Cardiac muscle cell (in vitro differentiated cells and primary cell): ENCODE data around the gene SHISA9. TPM values are rescaled to one million over a fixed set of nuclear protein-coding genes. Genes with fewer than 3 reads are reported as not detected.

Experiments used
- DNase-seq, 2 donors: peaks; one replicate each; pipeline versions ENCODE4 v3.0.0 to v3.0.0-alpha.2; 2010 to 2017; ENCODE audit warnings: low read depth in 1 of 2, low spot score in 1 of 2
- H3K27ac ChIP-seq: fragments of 200-600 bp; sonication (generic); 2 replicates; pipeline ENCODE4 v1.5.1; 2016
- H3K27me3 ChIP-seq: fragments of 200-600 bp; sonication (generic); 2 replicates; pipeline ENCODE4 v1.6.0; 2016; ENCODE audit warnings: control low read depth
- H3K36me3 ChIP-seq: fragments of 200-600 bp; sonication (generic); 2 replicates; pipeline ENCODE4 v1.5.1; 2016; ENCODE audit warnings: control low read depth
- H3K4me1 ChIP-seq: fragments of 200-600 bp; sonication (generic); 2 replicates; pipeline ENCODE4 v1.8.1; 2017; ENCODE audit warnings: low read depth, mild to moderate bottlenecking, mixed run types
- H3K4me3 ChIP-seq: fragments of 200-600 bp; sonication (generic); 2 replicates; pipeline ENCODE4 v1.5.1; 2016; ENCODE audit warnings: mild to moderate bottlenecking
- H3K9me3 ChIP-seq: fragments of 200-600 bp; sonication (generic); 2 replicates; pipeline ENCODE4 v1.5.1; 2017; ENCODE audit warnings: low read depth, mild to moderate bottlenecking, control low read depth
- polyA plus RNA-seq: library from polyadenylated mRNA; unstranded; fragments of >200 nt; fragmentation: Nextera tagmentation; extraction: Ambion mirVana; gene quantifications from 2 replicates; pipeline ENCODE4 v1.2.1, GENCODE V29; 2016
- total RNA-seq: library from RNA; depleted of rRNA; stranded (reverse); fragments of >200 nt; gene quantifications from 2 replicates; pipeline ENCODE4 v1.2.3, GENCODE V29; 2016
- TF ChIP-seq, protein P1 (sequence below): IDR thresholded peaks from 2 replicates; pipeline ENCODE4 v1.5.1; 2012; ENCODE audit warnings: low read depth, mild to moderate bottlenecking, low read length

Gene SHISA9
- total and polyA plus RNA-seq, 2 experiments from 2014 or later = 0.03 TPM; not detected in 1

DNA sequence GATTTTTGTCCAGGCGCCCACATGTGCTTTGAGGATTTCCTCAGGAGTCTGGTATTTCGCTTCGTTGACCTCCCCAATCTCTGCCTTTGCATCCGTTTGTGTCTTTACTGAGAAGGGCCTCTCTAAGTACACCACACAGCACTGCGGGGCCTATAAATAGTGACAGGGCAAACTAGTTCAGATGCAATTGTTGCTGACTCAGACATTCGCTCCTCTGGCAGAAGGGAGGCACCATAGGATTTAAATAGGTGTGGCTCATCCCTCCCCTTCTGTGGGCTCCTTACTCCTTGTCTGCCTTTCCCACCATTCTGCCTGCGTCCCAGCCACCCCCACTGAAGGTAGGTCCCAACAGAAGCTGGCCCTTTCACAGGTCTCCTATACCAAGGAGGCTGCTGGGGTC is 192.3 kb downstream of the SHISA9 start:
- no peaks in the 10 kb centered on the region for H3K9me3 ChIP-seq
- peaks cover 10% of the 10 kb centered on the region for H3K4me1 ChIP-seq
- H3K4me3 ChIP-seq = no peak overlapping the region
- peak in 1 of 2 donors; percentile 66 for DNase-seq
- TF ChIP-seq, protein P1, sequence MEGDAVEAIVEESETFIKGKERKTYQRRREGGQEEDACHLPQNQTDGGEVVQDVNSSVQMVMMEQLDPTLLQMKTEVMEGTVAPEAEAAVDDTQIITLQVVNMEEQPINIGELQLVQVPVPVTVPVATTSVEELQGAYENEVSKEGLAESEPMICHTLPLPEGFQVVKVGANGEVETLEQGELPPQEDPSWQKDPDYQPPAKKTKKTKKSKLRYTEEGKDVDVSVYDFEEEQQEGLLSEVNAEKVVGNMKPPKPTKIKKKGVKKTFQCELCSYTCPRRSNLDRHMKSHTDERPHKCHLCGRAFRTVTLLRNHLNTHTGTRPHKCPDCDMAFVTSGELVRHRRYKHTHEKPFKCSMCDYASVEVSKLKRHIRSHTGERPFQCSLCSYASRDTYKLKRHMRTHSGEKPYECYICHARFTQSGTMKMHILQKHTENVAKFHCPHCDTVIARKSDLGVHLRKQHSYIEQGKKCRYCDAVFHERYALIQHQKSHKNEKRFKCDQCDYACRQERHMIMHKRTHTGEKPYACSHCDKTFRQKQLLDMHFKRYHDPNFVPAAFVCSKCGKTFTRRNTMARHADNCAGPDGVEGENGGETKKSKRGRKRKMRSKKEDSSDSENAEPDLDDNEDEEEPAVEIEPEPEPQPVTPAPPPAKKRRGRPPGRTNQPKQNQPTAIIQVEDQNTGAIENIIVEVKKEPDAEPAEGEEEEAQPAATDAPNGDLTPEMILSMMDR = no peak
- no peak overlapping the region for H3K27ac ChIP-seq
- no peaks in the 10 kb centered on the region for H3K36me3 ChIP-seq
- H3K27me3 ChIP-seq = no peaks in the 10 kb centered on the region

DNA sequence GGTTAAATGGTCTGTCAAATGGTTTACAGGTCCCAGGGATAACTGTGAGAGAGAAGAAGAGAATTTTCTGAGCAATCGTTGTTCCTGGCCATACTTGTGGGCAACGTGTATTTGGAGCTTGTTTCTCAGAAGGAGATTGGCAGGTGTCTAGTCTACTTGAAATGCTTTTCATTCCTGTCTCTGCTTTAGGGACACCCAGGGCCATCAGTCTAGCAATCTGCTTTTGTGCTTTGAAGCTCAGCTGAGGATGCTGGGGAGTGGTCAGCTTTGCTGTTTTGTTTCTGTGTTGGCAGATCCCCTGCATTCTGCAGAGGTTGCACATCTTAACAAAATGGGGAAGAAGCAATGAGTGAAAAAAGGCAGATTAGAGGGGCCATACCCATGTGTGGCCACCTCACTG is 193.7 kb downstream of the SHISA9 start:
- Histone ChIP-seq H3K36me3 (no peaks in the 10 kb centered on the region), H3K9me3 (no peaks in the 10 kb centered on the region), H3K4me3 (no peak overlapping the region), H3K27me3 (no peaks in the 10 kb centered on the region), H3K4me1 (peaks cover 10% of the 10 kb centered on the region), H3K27ac (no peak overlapping the region)
- no peak for DNase-seq
- TF ChIP-seq, protein P1 = no peak

DNA sequence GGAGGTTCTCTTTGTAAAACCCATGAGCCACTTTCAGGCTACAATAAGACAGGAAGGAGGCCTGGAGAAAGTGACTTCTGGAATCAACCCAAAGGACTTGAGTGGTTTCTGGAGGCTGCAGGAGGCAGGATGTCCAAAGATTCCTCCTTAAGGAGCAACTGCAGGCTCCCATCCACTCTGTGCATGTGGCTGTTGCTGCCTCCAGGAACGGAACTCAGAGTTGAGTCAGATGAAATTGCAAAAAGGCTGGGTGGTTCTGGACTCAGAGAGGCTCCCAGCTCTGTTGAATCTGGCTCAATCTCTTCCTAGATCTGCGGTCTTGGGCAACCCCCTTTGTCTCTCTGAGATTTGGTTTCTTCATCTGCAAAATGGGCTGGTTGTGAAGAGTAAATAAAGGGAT is 197.1 kb downstream of the SHISA9 start:
- Histone ChIP-seq H3K36me3 (no peaks in the 10 kb centered on the region), H3K4me3 (no peak overlapping the region), H3K4me1 (peaks cover 7% of the 10 kb centered on the region), H3K27me3 (no peaks in the 10 kb centered on the region), H3K27ac (no peak overlapping the region), H3K9me3 (no peaks in the 10 kb centered on the region)
- TF ChIP-seq, protein P1 = no peak
- DNase-seq = no peak

DNA sequence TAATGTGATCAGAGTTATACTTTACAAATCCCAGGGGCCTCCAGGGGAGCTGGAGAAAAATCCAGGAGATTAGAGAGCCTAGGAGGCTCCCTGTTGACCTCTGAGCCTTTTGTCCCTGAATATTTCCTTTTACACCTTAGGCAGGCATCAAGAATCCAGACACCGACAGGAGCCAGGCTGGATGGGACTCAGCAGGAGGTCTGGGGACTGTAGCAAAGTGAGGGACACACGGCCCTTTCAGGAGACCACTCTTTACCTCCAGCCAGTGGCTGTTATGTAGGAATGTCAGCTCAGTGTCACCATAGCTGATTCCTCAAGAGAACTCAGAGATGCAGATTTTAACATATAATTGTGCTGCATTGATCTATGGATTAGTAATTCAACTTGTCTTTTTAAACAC is 198.4 kb downstream of the SHISA9 start:
- Histone ChIP-seq H3K27ac (no peak overlapping the region), H3K4me1 (no peaks in the 10 kb centered on the region), H3K4me3 (no peak overlapping the region), H3K36me3 (no peaks in the 10 kb centered on the region), H3K27me3 (no peaks in the 10 kb centered on the region), H3K9me3 (no peaks in the 10 kb centered on the region)
- DNase-seq = no peak
- TF ChIP-seq, protein P1 = no peak

DNA sequence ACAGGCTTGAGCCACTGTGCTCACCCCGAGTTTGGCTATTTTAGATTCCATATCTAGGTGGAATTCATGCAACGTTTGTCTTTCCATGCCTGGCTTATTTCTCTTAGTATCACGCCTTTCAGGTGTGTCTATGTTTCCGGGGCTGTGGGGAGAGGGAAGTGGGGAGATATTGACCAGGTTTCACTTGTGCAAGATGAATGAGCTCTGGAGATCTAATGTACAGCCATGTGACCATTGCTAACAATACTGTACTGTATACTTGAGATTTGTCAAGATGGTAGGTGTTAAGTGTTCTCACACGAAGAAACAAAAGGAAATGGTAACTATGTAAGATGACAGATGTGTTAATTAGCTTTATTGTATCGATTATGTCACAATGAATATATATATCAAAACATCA is 199.6 kb downstream of the SHISA9 start:
- H3K9me3 ChIP-seq = no peaks in the 10 kb centered on the region
- no peaks in the 10 kb centered on the region for H3K27me3 ChIP-seq
- DNase-seq = no peak
- H3K36me3 ChIP-seq = no peaks in the 10 kb centered on the region
- H3K27ac ChIP-seq = no peak overlapping the region
- H3K4me1 ChIP-seq = no peaks in the 10 kb centered on the region
- TF ChIP-seq, protein P1 = no peak
- H3K4me3 ChIP-seq = no peak overlapping the region

DNA sequence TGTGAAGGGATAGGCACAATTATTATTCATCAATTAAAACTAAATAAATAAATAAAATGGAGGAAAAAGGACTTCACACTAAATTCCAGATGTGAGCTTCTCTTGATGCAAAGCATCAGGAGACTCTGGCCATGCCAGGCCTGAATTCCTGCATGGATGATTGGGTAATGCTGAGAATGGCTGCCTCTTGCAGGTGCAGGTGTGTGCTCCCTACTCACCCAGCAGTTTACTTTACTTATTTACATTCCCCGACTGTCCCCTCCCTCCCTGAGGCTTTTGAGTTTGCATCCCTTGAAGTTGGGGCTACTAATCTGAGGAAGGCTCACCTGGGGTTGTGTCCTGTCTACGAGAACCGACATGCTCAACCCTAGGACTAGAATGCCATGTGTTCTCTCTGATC is 200.4 kb downstream of the SHISA9 start:
- H3K27me3 ChIP-seq = no peaks in the 10 kb centered on the region
- TF ChIP-seq, protein P1 = no peak
- H3K4me1 ChIP-seq = no peaks in the 10 kb centered on the region
- no peak overlapping the region for H3K4me3 ChIP-seq
- no peak for DNase-seq
- no peaks in the 10 kb centered on the region for H3K9me3 ChIP-seq
- H3K27ac ChIP-seq = no peak overlapping the region
- H3K36me3 ChIP-seq = no peaks in the 10 kb centered on the region
